ENCODE measurements around the gene RNF207.

The RNF207 gene

DNA sequence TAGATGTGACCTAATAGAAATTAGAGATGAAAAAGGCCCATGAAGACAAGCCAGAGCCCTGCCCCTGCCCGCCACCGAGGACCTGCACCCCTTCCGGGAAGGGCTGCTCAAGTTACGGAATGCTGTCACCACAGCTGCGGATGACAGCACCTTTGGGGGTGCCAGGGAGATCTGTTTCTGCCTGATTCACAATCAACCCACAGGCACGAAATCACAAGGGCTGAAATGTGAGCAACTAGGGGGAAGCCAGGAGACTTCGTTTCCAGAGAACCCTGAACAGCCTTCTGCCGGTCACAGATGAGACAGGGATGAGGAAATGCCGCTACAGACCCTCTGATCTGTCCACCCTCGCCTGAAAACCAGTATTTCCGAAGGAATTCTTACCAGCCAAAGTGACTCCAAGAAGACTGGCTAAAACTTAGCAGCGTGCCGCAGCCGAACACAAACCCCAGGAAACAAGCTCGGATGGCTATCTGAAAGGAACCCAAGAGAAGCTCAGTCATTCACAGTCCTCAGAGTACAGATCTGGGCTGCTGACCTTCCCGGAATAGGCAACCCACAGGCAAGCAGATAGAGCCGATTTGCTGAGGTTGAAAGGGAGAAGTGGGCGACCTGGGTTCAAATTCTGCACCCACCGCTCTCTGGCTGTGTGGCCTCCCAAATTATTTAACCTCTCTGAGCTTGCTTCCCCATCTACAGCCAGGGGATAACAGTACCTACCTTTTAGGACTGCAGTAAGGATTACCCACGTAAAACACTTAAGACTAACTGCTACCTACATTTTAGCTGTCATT is 28.8 kb downstream of the RNF207 start:
- no peak for DNase-seq

DNA sequence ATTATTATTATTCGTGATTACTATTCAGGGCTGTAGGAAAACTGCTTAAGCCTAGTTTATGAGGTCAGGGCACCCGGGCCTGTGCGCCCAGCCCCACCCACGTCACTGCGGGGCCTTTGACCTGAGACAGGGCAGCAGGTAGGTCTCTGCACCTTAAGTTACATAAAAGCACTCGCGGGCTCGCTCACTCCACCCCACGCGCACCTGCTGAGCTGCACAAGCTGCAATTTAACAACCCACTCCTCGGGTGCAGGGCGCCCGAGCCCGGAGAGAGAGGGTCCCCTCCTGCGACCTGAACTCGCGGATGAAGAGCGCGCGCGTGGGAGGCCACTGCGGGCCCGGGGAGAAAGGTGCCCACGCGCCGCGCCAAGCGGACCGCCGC is 29.4 kb downstream of the RNF207 start:
- no peak for DNase-seq

DNA sequence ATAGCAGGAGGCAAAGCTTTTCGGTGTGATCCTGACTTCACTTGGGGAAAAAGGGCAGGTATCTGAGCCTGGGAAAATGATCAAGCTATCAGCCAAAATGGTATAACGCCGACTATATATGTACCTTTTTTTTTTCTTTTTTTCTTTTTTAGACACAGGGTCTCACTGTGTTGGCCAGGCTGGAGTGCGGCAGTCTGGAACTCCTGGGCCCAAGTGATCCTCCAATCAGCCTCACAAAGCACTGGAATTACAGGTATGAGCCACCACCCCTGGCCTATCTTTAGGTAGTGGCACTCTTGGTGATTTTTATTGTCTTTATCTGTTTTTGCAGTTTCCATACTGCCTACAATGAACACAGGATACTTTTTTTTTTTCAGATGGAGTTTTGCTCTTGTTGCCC is 31.2 kb downstream of the RNF207 start:
- no peak for DNase-seq

DNA sequence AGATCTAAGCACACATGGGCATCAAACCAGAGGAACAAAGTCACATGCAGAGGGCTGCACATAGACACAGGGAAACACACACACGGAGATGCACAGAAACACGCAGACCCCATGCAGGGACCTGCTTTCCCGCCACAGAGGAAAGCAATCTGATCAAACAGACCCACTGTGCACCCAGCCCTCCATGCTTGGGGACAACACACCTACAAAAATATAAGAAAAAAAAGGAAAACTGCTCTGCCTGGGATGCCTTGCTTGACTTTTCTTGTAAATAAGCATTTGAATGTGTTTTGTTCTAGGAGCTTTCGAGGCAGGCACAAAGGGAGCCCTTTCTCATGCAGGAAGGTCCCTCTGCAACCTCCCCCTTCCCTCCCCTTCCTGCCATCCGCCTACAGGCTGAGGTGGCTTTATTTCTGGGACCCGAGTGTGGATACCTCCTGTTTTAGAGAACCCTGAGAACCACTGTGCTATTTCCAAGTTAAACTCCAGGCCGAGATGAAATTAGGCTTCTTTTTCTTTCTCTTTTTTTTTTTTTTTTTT is 33.4 kb downstream of the RNF207 start:
- no peak for DNase-seq

DNA sequence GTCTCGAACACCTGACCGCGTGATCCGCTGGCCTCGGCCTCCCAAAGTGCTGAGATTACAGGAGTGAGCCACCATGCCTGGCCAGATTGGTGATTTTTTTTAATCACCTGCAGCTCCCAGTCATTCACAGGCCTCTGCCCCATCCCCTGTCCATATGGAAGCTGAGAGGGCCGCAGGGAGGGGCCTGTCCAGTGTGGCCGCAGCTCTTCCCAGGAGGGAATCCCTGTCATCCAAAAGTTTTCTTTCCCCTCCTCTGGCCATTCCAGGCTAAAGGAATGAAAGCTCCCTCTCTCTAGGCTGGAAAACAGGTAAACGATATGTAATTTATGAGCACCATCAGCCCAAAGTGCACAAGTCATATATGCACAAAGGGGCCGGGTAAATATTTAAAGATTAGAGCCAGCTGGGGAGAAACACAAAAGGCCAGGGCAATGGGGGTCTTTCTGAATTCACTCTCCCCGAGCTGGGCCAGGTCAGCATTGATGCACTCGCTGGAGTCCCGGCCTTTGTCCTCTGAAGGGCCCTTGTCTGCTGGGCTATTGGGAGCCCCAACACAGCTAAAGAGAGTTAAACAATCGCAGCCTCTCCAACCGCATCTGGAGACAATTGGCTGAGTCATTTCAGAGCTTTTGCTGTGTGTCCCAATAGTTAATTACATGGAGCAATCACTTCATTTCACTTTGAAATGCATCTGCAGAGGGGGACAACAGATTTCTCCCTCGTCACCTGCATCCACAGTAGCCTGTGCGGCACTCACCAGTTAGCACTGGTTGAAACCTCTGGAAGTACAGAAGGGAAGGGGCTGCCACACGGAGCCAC is 34.2 kb downstream of the RNF207 start:
- DNase-seq = no peak

DNA sequence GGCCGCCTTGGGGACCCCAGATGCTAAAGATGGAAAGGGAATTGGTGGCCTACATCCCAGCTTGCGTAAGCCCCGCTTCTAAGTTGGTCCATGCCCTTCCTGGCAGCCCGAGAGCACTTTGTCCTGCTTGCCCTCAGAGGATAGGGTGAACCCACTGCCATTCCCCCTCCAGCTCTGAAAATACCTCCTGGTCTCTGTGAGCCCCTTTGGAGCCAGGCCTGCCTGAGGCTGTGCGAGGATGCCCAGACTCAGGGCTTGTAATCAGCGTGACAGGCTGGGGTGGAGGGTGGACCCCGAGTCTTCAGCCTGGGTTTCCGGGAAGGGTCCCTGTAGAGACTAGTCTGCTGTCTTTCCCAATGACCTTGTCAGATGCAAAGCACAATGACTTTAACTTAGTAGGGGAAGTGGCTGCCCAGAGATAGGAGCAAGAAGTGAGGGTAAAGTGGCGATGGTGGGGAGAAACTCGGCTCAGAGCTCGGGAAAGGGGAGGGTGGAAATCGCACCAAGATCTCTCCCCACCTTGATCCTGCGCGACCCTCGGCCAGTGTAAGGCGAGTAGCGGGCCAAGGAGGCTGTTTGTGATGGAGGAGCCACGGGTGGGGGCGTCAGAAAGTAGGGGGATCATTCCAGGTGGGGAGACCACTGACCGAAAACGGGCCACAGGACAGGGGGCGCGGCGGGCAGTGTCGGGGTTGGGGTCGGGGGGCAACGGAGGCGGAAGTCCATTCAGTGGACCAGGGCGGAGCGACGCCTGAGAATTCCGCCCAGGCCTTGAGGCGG is 35.4 kb downstream of the RNF207 start:
- no peak for DNase-seq

DNA sequence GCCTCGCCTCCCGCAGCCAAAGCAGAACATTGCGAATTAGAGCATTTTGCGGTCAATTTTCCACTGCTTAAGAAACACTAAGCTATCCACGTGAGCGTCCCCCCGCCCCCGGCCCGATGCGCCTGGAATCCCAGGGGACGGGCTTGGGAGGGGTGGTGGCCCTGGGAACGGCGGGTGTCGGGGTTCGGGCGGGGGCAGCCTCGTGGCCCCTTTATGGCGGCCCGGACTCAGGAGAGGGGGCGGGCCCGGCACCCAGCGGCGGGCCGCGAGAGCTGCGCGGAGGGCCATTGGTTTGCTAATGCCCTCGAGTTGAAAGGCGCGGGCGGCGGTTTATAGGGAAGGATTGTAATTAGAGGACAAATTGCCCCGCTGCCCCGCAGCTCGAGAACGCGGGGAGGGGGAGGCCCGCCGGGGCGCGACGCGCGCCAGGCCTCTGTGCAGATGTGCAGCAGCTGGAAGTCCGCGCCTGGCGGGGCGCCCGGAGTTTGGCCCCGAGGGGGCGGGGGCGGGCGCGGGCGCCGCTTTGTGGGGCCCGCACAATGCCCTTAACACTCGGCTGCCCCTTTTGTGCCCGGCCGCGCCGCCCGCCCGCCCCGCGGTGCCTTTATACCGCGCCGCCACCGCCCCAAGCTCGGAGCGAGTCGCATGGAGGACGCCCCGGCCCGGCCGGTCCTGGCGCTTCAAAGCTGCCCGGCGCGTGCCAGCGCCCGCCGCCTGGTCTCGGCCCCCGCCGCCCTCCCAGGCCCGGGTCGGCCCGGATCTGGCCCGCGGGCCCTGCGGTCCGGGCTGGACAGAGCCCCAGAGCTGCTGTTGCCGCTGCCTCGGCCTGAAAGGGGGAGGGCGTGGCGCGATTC is 36.2 kb downstream of the RNF207 start:
- DNase-seq = no peak

DNA sequence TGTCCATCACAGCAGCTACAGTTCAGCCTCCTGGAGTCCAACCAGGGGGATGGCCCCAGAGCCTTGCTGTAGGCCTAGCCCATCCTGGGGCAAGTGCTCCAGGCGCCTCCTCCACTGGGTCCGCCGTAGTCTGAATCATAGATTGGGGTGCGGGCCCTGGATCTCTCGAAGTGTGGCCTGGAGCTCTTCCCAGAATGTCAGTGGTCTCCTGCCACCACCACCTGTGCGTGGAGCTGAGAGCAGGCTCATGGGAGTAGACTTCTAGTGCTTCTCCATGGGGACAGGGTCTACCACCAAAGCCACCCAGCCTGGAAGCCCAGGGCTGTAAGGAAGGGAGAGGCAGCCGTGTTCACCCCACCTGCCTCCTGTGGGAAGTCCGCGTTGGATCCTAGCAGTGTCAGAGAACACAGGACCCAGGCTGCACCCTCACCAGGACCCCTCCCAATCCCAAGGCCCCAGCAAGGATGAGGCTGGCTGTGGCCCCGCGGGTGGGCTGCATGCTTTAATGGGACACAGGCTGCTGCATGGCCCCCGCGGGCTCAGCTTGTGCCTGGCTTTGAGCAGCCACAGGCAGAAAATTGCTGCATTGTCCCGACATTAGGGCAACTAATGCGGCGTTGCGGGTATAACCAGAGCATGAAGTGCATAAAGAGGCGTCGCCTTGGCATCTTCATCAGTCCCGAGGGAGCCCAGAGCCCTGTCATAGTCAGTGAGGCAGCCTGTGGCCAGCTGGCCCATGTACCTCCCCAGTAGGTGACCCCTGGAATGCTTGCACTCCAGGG is 37.3 kb downstream of the RNF207 start:
- DNase-seq = no peak

DNA sequence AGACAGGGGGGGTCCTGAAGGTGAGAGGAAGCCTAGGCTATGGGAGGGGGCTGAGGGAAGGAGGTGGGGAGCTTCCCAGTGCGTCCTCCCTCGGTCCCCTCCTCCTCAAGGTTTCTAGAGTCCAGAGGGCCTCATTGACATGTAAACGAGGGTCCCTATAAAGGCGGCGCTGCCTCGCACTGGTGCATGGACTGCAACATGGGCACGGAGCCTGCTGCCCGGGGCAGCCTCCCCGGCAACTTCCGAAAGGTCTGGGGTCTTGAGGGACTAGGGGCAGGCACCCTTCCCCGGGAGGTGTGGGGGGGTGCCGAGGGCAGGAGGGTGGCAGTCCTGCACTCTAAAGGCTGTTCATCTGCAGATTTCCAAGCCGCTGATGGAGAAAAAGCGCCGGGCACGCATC is 38.1 kb downstream of the RNF207 start, which contains the start of gene HES3:
HES3 (plus strand) TSS at position 187 of the 400 bp plus-strand sequence; CDS start at position 374, 187 bp downstream.
- no peak for DNase-seq

DNA sequence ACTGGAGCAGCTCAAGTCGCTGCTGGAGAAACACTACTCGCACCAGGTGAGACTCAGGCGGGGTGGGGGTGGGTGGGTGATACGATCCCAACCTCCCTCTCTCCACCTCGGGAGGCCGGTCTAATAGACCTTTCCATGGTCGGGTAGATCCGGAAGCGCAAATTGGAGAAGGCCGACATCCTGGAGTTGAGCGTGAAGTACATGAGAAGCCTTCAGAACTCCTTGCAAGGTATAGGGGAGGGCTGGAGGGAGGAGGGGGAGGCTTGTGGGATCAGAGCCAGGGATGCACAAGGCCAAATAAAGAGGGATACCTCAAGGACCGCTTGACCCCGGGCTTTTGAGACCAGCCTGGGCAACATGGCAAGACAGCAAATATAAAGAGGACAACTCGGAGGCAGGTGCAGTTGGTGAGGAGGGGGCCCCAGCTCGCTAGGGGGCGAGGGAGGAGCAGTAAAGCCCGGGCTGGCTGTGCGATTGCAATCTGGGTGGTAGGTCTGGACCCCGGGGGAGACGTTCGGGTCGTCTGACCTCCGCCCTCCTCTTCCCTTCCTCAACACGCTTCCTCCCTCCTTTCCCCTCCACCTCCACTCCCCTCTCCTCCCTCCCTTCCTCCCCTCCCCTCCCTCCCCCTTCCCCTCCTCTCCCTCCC is 38.6 kb downstream of the RNF207 start:
- no peak for DNase-seq

DNA sequence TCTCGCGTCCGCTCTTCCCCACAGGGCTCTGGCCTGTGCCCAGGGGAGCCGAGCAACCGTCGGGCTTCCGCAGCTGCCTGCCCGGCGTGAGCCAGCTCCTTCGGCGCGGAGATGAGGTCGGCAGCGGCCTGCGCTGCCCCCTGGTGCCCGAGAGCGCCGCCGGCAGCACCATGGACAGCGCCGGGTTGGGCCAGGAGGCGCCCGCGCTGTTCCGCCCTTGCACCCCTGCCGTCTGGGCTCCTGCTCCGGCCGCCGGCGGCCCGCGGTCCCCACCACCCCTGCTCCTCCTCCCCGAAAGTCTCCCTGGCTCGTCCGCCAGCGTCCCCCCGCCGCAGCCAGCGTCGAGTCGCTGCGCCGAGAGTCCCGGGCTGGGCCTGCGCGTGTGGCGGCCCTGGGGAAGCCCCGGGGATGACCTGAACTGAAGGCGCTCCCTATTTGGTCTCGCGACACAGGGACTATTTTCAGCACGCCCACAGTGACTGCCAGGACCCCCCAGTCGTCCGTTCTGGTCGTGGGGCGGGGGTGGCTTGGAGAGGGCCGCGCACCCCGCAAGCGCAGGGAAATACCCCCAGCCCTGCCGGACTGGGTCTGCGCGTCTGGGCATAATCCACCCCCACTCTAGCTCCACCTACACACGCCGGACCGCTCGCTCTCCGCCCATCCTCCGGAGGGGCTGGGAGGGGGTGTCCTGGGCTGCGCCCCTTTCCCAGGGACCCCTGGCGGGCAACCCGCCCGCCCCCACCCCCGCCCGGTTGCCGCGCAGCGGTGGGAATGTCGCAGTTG is 39.4 kb downstream of the RNF207 start:
- peak; percentile 92 for DNase-seq

DNA sequence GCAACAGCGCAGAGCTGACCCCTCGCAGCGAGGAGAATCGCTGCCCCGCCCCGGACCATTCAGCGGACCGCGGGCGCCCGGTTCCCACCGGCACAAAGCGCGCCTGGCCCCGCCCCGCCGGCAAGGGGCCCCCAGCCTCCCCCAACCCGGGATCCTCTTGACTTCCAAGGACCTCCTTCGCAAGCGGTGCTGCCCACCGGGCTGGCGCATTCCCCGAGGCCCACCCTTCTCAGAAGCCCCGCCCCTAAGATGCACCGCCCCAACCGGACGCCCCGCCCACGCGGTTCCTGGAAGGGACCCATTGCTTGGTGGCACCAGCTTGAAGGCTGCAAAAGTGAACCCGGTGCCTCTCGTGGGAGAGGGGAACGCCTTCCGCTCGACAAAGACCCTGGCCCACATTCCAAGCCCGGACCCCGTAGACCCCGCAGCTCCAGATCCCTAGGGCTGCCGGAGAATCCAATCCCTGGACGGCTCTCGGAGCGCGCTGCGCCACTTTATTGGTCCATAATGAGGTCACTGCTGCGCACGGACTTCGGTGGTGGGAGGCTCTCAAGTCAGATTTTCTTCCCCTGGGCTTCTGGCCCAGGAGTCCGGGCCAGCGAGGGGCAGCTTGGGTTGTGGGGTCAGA is 40.1 kb downstream of the RNF207 start:
- DNase-seq = peak; percentile 84

DNA sequence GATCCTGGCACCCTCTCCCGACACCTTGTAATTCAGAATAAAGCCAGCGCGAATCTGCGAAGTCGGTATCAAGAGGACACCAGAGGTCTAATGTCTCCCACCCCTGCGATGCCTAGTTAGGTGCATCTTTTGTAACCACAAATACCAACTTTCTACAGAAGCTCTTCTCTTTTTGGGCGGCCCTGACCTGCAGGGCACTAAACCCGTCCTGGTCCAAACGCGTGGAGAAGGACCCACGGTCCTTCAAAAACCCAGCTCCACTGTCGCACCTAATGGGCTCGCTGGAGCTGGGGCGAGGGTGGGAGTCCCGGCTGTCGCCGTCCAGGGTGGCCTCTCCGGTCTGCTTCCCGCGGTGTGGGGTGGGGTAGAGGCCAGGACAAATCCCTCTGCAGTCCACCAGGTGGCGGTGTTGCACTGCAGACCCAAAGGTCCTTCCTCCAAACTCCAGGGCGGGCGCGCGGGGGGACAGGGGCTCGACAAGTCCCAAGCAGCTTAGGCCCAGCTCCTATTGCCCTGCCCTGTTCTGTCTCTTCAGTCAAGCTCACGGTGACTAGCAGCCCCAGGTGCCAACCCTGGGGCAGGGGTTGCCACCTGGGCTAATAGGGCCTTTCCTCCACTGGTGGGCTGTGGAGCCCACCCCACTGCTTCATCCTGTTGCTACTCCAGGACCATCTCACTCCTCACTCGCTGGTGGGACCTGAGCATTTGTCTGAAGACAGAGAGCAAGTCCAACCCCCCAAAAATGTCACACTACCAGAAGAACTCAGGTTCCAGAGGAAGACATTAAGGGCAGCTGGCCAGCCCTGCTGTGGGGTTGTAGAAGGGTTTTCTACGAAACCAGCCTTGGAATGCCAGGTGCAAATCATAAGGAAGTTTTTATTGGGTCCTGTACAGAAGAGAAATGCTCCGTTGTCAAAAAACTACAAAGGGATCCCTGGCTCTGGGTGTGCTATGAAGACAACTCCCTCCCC is 40.9 kb downstream of the RNF207 start:
- peak; percentile 97 for DNase-seq

DNA sequence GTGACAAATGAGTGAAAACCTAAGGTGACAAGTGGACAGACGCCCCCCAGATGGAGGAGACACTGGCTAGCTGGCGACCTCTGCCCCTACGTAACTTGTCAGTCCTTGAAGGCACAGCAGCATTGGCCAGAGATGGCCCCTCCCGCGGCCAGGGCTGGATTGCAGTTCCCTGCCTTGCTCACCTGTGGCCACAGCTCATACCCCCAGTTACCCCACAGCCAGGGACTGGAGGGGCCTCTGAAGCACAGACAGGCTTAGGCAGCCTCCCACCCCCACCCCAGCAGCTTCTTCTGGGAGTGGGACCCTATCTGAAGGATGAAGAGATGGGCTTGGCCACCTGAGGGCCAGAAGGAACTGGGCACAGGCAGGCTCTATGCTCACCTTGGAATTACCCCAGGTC is 41.7 kb downstream of the RNF207 start:
- no peak for DNase-seq

DNA sequence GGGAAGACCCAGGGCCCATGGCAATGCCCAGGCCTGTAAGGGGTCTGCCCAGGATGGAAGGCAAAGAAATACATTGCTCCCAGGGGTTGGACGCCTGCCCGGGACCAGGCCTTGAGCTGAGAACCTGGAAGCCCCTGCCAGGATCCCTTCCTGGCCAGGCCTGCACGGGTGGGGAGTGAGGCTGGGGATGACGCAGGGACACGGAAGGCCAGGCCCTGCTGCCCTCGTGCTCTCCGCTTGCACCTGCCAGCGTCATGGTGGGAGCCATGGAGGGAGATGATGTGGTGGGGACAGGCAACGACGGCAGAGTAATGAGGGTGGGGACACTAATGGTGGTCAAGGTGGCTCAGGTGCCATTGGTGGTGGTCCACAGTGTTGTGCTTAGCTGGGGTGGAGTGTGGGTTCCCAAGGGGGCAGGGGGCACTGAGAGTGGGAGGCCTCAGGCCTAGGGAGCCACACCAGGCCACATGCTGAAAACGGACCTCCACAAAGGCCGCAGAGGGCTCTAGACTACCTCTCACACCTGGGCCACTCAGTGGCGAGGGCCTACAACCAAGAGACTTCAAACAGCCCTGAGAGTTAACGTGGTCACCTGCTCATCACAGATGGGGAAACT is 42.4 kb downstream of the RNF207 start:
- no peak for DNase-seq

DNA sequence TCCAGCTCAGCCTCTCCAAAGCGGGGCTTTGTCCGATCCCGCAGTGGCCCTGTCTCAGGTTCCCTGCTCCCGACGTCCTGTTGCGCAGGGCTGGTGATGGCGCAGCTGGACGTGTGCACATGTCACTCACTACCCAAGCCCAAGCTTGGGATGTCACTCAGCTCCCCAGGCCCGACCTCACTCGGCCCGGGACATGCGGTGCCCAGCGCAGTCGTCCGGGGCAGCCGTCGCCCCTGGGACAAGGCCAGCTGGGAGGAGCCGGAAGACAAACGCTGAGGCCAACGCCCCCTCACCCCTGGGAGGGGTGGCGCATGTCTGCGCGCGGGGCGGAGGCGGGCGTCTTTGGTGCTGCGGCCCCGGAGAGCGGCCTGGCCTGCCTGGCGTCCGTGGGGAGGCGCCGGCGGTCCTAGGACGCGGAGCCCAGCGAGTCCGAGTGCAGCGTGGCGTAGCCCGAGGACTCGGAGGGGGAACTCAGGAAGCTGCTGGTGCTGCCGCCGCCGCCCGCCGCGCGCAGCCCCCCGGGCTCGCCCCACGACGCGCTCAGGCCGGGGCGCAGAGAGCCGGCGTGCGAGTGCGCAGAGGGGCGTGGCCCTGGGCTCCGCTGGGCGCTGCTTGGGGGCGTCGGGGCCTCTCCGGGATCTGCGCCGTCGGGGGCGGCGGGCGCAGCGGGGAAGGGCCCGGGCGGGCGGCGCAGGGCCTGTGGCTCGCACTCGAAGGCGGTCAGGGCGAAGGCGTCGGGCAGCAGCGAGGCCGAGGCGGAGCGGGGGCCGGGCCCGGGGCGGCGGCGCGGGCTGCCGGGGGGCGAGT is 43.2 kb downstream of the RNF207 start:
- no peak for DNase-seq
